Ramos (cell line): ENCODE measurements around the gene WBP11.

Experiments used
- in situ Hi-C: fragments of 300-500 bp; cut with MboI; formaldehyde crosslinking; loops from one replicate; pipeline ENCODE4 v1.14.3; 2022; ENCODE audit warnings: low sequenced_read_pairs; ENCODE audit not compliant: unreplicated experiment

WBP11 gene

GRCh38 chr12:14803011-14803829 lies at the start of gene WBP11, which contains the start of gene C12orf60:
TSS of gene WBP11 (minus strand) at chr12:14803478. CDS start at chr12:14801383, 2,095 bp downstream.
TSS of gene C12orf60 (plus strand) at chr12:14803670. CDS start at chr12:14822936, 19,266 bp downstream.
- in situ Hi-C loops, result no loop called here

- in situ Hi-C loops, result no loop called here
These were observed 49.6 kb upstream of the WBP11 start for GRCh38 chr12:14852880-14853279.

GRCh38 chr12:14850929-14851663 lies 47.8 kb upstream of the WBP11 start:
- in situ Hi-C loops, result no loop called here

DNA sequence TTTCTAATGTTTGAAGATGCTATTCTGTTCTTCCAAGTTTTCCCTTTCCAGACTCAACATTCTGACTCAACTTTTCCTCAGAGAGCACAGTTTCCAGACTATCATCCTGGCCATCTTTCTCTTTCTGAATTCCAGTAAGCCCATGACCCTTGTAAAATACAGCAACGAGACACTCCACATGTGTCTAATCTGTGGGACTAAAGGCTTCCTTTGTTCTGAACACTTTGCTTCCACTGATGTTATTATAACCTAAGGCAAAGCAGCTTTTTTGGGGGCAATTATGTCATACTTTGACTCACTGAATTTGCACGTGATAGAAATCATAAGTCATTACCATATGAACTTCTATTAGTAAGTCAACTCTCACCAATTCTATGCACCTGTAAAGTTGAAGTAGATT lies 46.4 kb upstream of the WBP11 start:
- in situ Hi-C loops, result loop anchor here (5.0 to 25.0 kb wide), 2 partner anchors 148 to 413 kb away; no protein-coding TSS in a partner anchor

GRCh38 chr12:14846876-14847580 lies 43.8 kb upstream of the WBP11 start:
- in situ Hi-C loops, result loop anchor here (5.0 to 25.0 kb wide), 2 partner anchors 150 to 415 kb away; no protein-coding TSS in a partner anchor

DNA sequence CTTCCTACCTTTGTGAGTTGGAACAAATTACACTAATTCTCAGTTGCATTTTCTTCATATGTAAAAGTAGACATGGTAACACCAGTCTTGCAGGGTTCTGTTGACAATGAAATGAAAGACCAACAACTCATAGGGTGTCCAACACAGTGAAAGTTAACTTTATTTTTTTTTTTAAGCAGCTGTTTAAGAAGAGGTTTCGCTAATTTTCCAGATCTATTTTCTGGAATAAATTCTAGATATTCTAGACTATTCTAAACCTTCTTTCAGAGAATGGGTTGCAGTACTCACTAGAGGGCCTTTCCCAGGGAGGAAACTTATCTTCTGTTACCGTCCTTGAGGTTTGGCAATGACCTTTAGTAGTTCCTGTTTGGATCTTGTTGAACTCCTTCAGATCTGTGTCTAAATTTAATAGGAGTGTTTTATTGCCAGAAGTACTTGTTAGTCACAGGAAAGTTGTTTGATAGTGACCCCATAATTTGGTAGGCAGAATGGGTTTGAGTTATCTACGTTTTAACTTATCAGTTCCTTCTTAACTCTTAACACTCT lies 42.8 kb upstream of the WBP11 start:
- in situ Hi-C loops, result loop anchor here (5.0 to 25.0 kb wide), 2 partner anchors 151 to 416 kb away; no protein-coding TSS in a partner anchor

DNA sequence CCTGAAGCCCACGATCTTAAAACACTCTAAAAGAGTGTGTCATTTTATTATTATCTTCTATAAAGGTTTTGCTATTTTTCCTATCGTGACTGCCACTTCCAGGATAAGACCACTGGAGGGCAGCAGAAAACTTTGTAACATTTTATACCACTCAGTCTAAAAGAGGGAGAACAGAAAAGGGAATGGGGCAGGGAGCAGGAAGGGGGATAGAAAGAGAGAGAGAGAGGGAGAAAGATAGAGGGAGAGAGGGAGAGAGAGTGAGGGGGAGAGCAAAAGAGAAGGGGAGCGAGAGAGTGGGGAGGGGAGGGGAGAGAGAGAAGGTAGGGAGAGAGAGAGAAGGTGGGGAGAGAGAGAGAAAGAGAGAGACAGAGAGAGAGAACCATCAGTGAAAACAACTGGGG lies 42.1 kb upstream of the WBP11 start:
- in situ Hi-C loops, result loop anchor here (5.0 to 25.0 kb wide), 2 partner anchors 152 to 417 kb away; no protein-coding TSS in a partner anchor

DNA sequence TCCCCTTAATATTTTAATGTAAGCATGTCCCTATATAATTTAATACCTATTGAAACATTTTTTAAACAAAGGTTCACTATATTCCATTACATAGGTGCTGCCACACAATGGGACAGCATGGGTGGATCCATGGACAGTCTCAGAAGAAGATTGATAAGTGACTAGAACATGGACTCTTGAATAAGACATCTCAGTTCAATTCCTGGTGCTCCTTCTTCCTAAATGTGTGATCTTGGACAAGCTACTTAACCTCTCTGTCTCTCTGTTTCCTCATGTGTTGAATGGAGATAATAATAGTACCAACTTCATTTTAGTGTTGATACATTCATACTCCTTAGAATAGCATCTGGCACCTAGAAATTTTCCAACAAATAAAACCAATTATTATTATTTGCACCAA lies 41.1 kb upstream of the WBP11 start:
- in situ Hi-C loops, result loop anchor here (25.0 kb wide), 1 partner anchor 418 kb away; no protein-coding TSS in a partner anchor

- in situ Hi-C loops, result loop anchor here (25.0 kb wide), 1 partner anchor 419 kb away; no protein-coding TSS in a partner anchor
These were observed 40.2 kb upstream of the WBP11 start, which contains the start of gene ART4 for GRCh38 chr12:14843425-14843887. TSS of gene ART4 (minus strand) at chr12:14843526. CDS start at chr12:14843113, 413 bp downstream.

DNA sequence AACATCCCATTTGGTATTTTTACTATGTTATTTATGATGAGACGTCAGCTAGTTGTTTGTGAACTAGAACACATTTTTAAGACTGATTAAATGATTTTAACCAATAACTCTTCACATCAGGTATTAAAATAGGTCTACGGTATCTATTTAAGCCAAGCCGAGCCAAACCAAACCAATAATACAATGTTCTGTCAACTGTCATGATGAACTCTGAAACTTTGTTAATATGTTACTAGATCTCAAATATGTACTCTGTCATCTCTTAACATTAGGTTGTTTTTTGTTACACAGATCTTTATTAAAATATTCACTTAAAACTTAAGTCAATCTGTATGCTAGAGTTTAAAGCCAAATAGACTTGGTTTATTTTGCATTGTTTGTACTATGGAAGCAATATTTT lies 39.0 kb upstream of the WBP11 start:
- in situ Hi-C loops, result loop anchor here (25.0 kb wide), 1 partner anchor 420 kb away; no protein-coding TSS in a partner anchor

DNA sequence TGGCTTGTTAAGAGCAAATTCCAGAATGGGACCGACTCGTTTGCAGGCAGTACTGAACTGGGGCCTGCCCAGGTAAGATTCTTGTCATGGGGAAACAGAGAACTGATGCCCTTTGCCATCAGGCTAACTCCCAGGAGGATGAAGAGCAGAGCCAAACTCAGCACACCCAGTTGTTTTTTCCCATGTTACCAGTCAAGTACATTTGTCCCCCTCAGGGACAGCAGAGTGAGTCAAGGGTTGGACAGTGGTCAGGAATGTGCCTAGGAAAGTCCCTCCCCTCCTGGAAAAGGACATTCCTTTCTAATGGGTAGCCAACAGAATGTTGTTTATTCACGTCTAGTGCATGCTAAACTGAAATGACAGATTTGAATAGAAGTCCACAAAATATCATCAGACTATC lies 38.5 kb upstream of the WBP11 start:
- in situ Hi-C loops, result loop anchor here (25.0 kb wide), 1 partner anchor 421 kb away; no protein-coding TSS in a partner anchor

DNA sequence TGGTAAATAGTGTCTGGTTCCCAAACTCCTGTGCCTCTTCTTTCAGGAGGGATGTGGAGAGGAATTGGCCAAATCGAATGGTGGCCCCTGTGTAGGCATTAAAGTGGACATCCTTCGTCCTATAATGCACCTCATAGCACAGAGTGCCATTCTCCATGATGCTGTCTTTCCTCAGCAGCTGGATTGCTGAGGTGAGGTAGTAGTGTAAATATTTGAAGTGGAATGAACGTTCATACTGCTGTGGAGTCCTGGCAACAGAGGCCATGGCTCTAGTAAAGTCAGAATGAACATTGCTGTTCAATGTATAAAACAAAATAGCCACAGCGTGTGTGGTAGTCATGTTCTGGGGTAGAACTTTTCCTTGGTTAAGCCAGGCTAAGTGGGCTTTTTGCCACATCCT lies 37.3 kb upstream of the WBP11 start:
- in situ Hi-C loops, result loop anchor here (25.0 kb wide), 1 partner anchor 422 kb away; no protein-coding TSS in a partner anchor

DNA sequence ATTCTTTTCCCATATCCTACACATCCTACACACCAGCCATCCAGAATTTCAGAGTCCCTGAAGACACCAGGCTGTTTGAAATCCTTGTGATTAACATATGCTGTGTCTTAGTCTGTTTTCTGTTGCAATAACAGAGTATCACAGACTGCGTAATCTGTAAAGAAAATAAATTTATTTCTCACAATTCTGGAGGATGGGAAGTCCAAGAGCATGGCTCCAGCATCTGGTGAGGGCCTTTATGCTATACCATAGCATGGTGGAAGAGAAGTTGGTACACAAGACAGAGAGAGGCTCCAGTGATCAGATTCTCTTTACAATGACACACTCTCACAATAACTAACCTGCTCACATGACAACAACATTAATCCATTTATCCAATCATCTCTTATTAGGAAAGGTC lies 36.0 kb upstream of the WBP11 start:
- in situ Hi-C loops, result loop anchor here (25.0 kb wide), 1 partner anchor 423 kb away; no protein-coding TSS in a partner anchor

- in situ Hi-C loops, result loop anchor here (25.0 kb wide), 1 partner anchor 426 kb away; no protein-coding TSS in a partner anchor
These were observed 33.3 kb upstream of the WBP11 start for GRCh38 chr12:14836336-14837210.

DNA sequence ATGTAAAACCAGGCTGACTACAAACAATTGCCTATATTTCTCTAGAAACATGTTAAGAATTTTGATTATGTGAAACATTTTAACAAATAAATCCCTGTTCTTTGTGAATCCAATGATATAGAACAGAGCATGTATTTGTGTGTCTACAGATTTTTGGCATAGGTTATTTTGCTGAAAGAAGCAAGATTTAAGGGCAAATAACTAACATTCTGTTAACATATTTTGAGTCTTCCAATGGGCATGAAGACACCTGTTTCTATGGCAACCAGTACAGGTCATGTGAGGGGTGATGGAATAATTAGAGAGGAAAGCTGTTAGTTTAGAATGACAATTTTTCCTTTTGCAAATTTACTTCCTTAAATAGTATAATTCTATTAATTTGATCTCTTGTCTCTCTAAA lies 31.2 kb upstream of the WBP11 start:
- in situ Hi-C loops, result loop anchor here (25.0 kb wide), 1 partner anchor 428 kb away; no protein-coding TSS in a partner anchor

GRCh38 chr12:14833952-14834351 lies 30.7 kb upstream of the WBP11 start:
- in situ Hi-C loops, result loop anchor here (25.0 kb wide), 1 partner anchor 428 kb away; no protein-coding TSS in a partner anchor

- in situ Hi-C loops, result loop anchor here (25.0 kb wide), 1 partner anchor 429 kb away; no protein-coding TSS in a partner anchor
These were observed 30.1 kb upstream of the WBP11 start for GRCh38 chr12:14833336-14833735.

DNA sequence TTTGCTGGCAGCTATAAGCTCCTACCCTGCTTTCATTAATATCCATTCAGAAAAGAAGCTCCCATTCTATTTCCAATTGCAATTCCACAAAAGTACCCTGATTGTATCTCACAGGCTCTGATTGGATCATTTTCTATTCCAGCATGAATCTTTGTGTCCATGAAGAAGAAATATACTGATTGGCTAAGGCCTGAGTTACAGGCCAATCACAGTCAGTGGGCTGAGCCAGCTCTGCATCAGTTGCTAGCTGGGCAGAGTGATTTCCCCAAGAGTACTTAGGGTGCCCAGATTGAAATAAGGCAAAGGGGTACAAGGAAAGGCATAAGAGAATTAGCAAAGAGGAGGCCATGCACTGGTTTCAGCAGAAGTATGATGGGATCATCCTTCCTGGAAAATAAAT lies 25.6 kb upstream of the WBP11 start:
- in situ Hi-C loops, result loop anchor here (25.0 kb wide), 1 partner anchor 433 kb away; no protein-coding TSS in a partner anchor
